GM12801 (cell line): ENCODE data around the gene AK1.

Experiments
- CTCF ChIP-seq: IDR thresholded peaks from one replicate; pipeline ENCODE4 v1.5.1; 2011; ENCODE audit warnings: control low read depth; ENCODE audit not compliant: insufficient read length; ENCODE audit errors: extremely low read depth

Gene AK1

DNA sequence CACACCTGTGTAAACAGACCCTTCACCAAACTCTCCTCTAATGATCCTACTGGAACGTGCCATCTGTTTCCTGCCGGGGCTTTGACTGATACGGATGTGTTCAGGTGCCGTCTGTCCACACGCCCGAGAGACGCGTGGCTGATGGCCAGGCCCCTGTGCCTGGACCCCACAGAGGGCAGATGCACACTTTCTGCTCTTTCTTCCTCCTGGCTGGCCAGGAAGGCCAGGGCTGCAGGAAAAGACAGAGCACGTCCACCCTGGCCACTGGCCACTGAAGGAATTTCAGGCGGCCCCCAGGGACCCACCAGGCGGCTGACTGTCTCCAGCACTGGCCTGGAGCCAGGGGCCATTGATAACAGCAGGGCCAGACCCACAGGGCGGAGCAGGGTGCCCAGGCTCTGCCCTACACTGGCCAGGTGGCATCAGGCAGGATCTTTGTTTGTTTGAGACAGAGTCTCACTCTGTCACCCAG is 19.4 kb downstream of the AK1 start:
- no peak for TF ChIP-seq CTCF

DNA sequence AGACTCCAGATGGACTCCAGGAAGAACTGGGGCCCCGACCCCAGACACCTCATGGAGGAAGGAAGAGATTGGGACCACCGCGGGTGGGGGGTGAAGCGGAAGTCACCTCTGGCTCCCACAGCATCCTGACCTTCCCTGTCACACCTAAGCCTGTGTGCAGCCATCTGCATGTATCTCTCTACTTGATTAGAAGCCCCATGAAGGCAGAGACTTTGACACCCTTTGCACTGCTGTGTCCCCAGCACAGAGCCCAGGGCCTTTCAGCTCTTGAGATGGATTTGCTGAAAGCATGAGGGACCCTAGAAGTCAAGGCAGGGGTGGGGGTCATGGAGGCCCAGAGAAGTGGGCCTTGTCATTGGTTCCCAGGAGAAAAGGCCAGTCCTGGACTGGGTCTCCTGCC is 20.2 kb downstream of the AK1 start:
- no peak for TF ChIP-seq CTCF

- TF ChIP-seq CTCF, result no peak
Observed at GRCh38 chr9:127856729-127857116, 20.8 kb downstream of the AK1 start.

DNA sequence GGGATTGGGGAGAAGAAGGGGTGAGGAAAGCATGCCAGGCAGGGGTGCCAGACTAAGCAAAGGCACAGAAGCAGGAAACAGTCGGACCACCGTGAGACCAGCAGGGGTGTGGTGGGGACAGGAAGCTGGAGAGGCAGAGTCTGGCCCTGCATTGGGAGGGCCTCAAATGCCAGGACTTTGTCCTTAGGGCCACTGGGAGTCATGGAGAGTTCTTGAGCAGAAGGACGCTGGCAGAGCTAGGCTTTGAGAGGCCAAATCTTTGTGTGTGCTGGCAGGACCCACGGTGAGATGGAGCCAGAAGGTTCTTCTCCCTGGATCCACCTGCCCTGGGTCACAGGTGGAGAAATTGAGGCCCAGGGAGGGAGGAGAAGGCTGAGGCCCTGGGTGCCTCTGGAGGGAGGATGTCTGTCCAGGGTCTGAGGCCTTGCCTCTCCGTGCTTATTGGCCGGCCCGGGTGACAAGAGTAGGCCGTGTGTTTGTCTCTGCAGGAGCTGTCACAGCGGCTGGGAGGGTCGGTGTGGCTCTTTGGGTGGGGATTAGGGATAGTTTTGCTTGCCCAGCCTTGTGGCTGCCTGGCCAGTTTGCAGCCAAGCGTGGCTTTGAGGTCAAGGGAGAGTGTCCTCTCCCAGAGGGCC is 21.3 kb downstream of the AK1 start:
- no peak for TF ChIP-seq CTCF

DNA sequence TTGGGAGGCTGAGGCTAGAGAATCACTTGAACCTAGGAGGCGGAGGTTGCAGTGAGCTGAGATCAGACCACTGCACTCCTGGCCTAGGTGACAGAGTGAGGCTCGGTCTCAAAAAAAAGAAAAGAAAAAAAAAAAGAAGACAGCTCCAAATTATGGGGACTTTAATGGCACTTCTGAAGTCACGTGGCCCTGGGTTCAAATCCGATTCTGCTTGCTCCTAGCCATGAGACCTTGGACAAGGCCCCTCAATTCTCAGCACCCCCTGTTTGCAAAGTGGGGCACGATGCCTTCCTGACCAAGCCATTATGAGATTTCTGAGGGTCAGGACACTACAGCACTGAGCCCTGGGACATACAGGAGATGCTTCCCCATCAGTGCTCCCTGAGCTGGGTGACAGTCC is 22.0 kb downstream of the AK1 start:
- TF ChIP-seq CTCF, result no peak

- TF ChIP-seq CTCF, result no peak
Observed at GRCh38 chr9:127854960-127855359, 22.5 kb downstream of the AK1 start.

GRCh38 chr9:127854184-127854806 is 23.2 kb downstream of the AK1 start, which contains the start of gene ENG:
Gene ENG, minus strand, starts transcription at chr9:127854658. Its CDS starts 303 bp downstream, at chr9:127854355.
- no peak for TF ChIP-seq CTCF
